ENCODE data around the gene KCNK18. TPM values are rescaled to one million over a fixed set of nuclear protein-coding genes. Genes with fewer than 3 reads are reported as not detected.

KCNK18 gene
- total RNA-seq, 1 experiment from 2014 or later: not detected

DNA sequence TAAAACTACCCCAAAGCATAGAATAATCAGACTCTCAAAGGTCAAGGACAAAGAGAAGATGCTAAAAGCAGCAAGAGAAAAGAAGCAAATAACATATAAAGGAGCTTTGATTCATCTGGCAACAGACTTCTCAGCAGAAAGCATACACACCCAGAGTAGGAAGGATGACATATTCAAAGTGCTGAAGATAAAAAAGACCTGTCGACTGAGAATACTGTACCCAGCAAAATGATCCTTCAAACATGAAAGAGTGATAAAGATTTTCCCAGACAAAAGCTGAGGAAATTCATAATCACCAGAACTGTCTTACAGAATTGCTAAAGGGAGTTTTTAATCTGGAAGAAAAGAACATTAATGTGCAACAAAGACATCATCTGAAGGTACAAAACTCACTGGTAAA, 14.9 kb downstream of the KCNK18 start:
- no peak overlapping the region for H4K91ac ChIP-seq (ENCODE audit: insufficient read length, low read depth, low read length)
- no peaks in the 10 kb centered on the region for H3K79me1 ChIP-seq (ENCODE audit: insufficient read depth, low read depth, low read length, poor library complexity, severe bottlenecking)
- no peak for TF ChIP-seq CTCF (conservative IDR thresholded peaks at IDR 0.05)
- H2BK15ac ChIP-seq (ENCODE audit: low read depth, low read length): no peak overlapping the region
- no peak overlapping the region for H3K14ac ChIP-seq (ENCODE audit: insufficient read depth, low read length)
- H2BK20ac ChIP-seq (ENCODE audit: low read depth, low read length, poor library complexity, severe bottlenecking): no peak overlapping the region
- H3K4me2 ChIP-seq (ENCODE audit: insufficient read depth, insufficient read length, low read length): no peak overlapping the region
- no peak overlapping the region for H3K9ac ChIP-seq (ENCODE audit: extremely low read depth, insufficient read length, low read length)
- H4K5ac ChIP-seq (ENCODE audit: insufficient read length, low read depth, low read length): no peak overlapping the region
- H3K4me1 ChIP-seq (ENCODE audit: insufficient read depth, low read length): no peaks in the 10 kb centered on the region
- no peak overlapping the region for H3K18ac ChIP-seq (ENCODE audit: insufficient read length, low read depth, low read length)
- H4K20me1 ChIP-seq (ENCODE audit: control insufficient read depth, insufficient read depth, insufficient read length): no peaks in the 10 kb centered on the region
- peaks cover 2% of the 10 kb centered on the region in 2 experiments; a peak in 3 of 4 replicates for H3K4me1 Mint-ChIP-seq
- H2BK120ac ChIP-seq (ENCODE audit: low read depth, low read length, poor library complexity, severe bottlenecking): no peak overlapping the region
- H3K9me3 Mint-ChIP-seq: peaks cover 11 to 12% of the 10 kb centered on the region in 2 experiments; a peak in 3 of 5 replicates
- no peak overlapping the region for H3K27ac Mint-ChIP-seq
- no peak overlapping the region for H2BK5ac ChIP-seq (ENCODE audit: insufficient read length, low read length)
- peaks cover 12% of the 10 kb centered on the region; the same call in 1 of the 2 replicates for H3K27me3 ChIP-seq (ENCODE audit: insufficient read depth, low read length)
- no peak overlapping the region for H3K23ac ChIP-seq (ENCODE audit: insufficient read length, low read depth, low read length)
- H3K56ac ChIP-seq (ENCODE audit: insufficient read length, low read depth, low read length): no peak overlapping the region
- DNase-seq: no peak
- no peak overlapping the region for H3K4me3 Mint-ChIP-seq
- H3K79me2 ChIP-seq (ENCODE audit: insufficient read depth, low read length): no peaks in the 10 kb centered on the region
- no peak overlapping the region for H3K27ac ChIP-seq (ENCODE audit: insufficient read length, low read depth, low read length)
- no CpG with 5 or more reads among the region's 1 CpG for WGBS (ENCODE audit: extremely low coverage, insufficient read length, low lambda C conversion rate)
- H2BK12ac ChIP-seq (ENCODE audit: insufficient read length, low read depth, low read length): no peak overlapping the region
- H3K27me3 Mint-ChIP-seq (ENCODE audit: low read depth): peaks cover 68% of the 10 kb centered on the region
- H3K4ac ChIP-seq (ENCODE audit: low read depth, low read length): no peak overlapping the region
- H3K36me3 Mint-ChIP-seq (ENCODE audit: insufficient read depth in 1 of 3, low read depth in 3 of 3): peaks cover 0 to 6% (median 0%) of the 10 kb centered on the region in 3 experiments; a peak in 1 of 7 replicates
- H2AK5ac ChIP-seq (ENCODE audit: insufficient read length, low read length): no peak overlapping the region
- H3K9me3 ChIP-seq (ENCODE audit: control insufficient read depth, low read depth, low read length): no peaks in the 10 kb centered on the region
- no peak overlapping the region for H3T11ph ChIP-seq (ENCODE audit: low read length)
- H2AFZ ChIP-seq (ENCODE audit: low read length): no peak overlapping the region
- H3K23me2 ChIP-seq (ENCODE audit: insufficient read length, low read depth, low read length, poor library complexity, severe bottlenecking): peaks cover 5% of the 10 kb centered on the region
- H4K8ac ChIP-seq (replicated peaks; ENCODE audit: insufficient read length, low read depth, low read length): no peak overlapping the region

All from H9 (cell line).